ACC112 (cell line): Measurements from ENCODE around the gene ANKRD16.

Experiments
- H2AFZ ChIP-seq: fragments of 200-600 bp; sonication (generic); one replicate; pipeline ENCODE4 v1.6.0; 2017; ENCODE audit warnings: antibody characterized with exemption, low read length; ENCODE audit not compliant: unreplicated experiment
- H3K27ac ChIP-seq: fragments of 200-600 bp; sonication (generic); 2 replicates; pipeline ENCODE4 v1.5.1; 2014; ENCODE audit warnings: low read depth, mild to moderate bottlenecking, antibody characterized with exemption, low read length, moderate library complexity
- H3K27me3 ChIP-seq: fragments of 200-600 bp; sonication (generic); 2 replicates; pipeline ENCODE4 v1.6.1; 2014; ENCODE audit warnings: mild to moderate bottlenecking, antibody characterized with exemption, low read length, moderate library complexity, mixed read lengths; ENCODE audit not compliant: insufficient read depth
- H3K36me3 ChIP-seq: fragments of 200-600 bp; sonication (generic); 2 replicates; pipeline ENCODE4 v1.6.1; 2016; ENCODE audit warnings: mild to moderate bottlenecking, antibody characterized with exemption, low read length, moderate library complexity, mixed read lengths; ENCODE audit not compliant: insufficient read depth
- H3K4me1 ChIP-seq: fragments of 200-600 bp; sonication (generic); one replicate; pipeline ENCODE4 v1.6.1; 2016; ENCODE audit warnings: low read length, mixed read lengths; ENCODE audit not compliant: insufficient read depth, unreplicated experiment, control insufficient read depth
- H3K4me3 ChIP-seq: fragments of 200-600 bp; sonication (generic); 2 replicates; pipeline ENCODE4 v1.5.1; 2014; ENCODE audit warnings: mild to moderate bottlenecking, low read depth, low read length
- H3K79me2 ChIP-seq: fragments of 200-600 bp; sonication (generic); one replicate; pipeline ENCODE4 v1.6.0; 2016; ENCODE audit warnings: low read length; ENCODE audit not compliant: control insufficient read depth, unreplicated experiment, insufficient read depth

The ANKRD16 gene

DNA sequence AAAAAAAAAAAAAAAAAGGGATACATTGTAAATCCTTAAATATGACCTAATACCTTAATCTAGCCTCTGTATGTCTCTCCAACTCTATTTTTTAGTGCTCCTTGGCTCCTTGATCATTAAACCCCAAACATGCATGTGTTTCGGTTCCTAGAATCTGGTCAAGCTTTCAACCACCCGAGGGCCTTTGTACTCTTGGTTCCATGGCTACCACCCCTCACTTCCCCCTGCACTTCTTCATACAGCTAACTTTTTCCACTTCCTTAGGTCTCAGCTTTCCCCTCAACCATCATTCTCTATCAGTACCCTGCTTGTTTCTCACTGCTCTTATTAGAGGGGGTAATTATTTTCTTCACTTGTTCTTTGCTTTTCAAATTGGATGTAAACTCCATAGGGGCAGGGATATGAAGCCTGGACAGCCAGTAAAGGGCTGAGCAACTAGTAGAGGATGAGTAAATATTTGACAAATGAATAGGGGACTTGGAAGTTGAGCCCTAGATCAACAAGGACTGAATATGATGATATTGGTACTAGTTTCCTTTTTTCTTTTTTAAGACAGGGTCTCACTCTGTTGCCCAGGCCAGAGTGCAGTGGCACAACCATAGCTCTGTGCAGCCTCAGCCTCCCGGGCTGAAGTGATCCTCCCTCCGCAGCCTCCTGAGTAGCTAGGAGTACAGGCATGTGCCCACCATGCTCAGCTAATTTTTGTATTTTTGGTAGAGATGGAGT lies 72.2 kb downstream of the ANKRD16 start:
- no peak overlapping the region for H2AFZ ChIP-seq
- H3K27me3 ChIP-seq, result no peaks in the 10 kb centered on the region
- peaks cover 7% of the 10 kb centered on the region for H3K4me1 ChIP-seq
- H3K27ac ChIP-seq, result no peak overlapping the region
- H3K4me3 ChIP-seq, result no peak overlapping the region
- peaks cover 22% of the 10 kb centered on the region for H3K79me2 ChIP-seq
- no peaks in the 10 kb centered on the region for H3K36me3 ChIP-seq

GRCh38 chr10:5816170-5816569 lies 73.5 kb downstream of the ANKRD16 start:
- Histone ChIP-seq H2AFZ (no peak overlapping the region), H3K4me3 (no peak overlapping the region), H3K27me3 (no peaks in the 10 kb centered on the region), H3K4me1 (peaks cover 7% of the 10 kb centered on the region), H3K36me3 (no peaks in the 10 kb centered on the region), H3K79me2 (peaks cover 35% of the 10 kb centered on the region), H3K27ac (no peak overlapping the region)

- Histone ChIP-seq H3K4me1 (peaks cover 20% of the 10 kb centered on the region), H2AFZ (no peak overlapping the region)
Measured at GRCh38 chr10:5814110-5815107, 75.3 kb downstream of the ANKRD16 start.

GRCh38 chr10:5813341-5814109 lies 76.2 kb downstream of the ANKRD16 start, which contains the start of gene GDI2:
Gene GDI2 (minus strand): TSS chr10:5813434. CDS start chr10:5813258, 176 bp downstream.
- H3K4me3 ChIP-seq, result peak within 1 kb of the TSS; percentile 87
- H3K27ac ChIP-seq, result peak within 1 kb of the TSS; percentile 90
- H2AFZ ChIP-seq, result peak within 1 kb of the TSS; percentile 73
- peaks cover 24% of the 10 kb centered on the region for H3K4me1 ChIP-seq
- no peaks in the 10 kb centered on the region for H3K36me3 ChIP-seq
- H3K27me3 ChIP-seq, result no peaks in the 10 kb centered on the region
- H3K79me2 ChIP-seq, result peaks cover 62% of the 10 kb centered on the region

More at GRCh38 chr10:5814110-5815107, 75.3 kb downstream of the ANKRD16 start:
- Histone ChIP-seq H3K27ac (peak overlapping the region; percentile 90), H3K36me3 (no peaks in the 10 kb centered on the region), H3K79me2 (peaks cover 53% of the 10 kb centered on the region), H3K4me3 (peak overlapping the region; percentile 87), H3K27me3 (no peaks in the 10 kb centered on the region)

GRCh38 chr10:5813091-5813340 lies 76.7 kb downstream of the ANKRD16 start:
- peaks cover 24% of the 10 kb centered on the region for H3K4me1 ChIP-seq
- H3K27me3 ChIP-seq, result no peaks in the 10 kb centered on the region
- peaks cover 67% of the 10 kb centered on the region for H3K79me2 ChIP-seq
- H2AFZ ChIP-seq, result peak overlapping the region; percentile 73
- H3K27ac ChIP-seq, result peak overlapping the region; percentile 90
- H3K4me3 ChIP-seq, result peak overlapping the region; percentile 87
- H3K36me3 ChIP-seq, result no peaks in the 10 kb centered on the region

GRCh38 chr10:5812283-5813090 lies 77.2 kb downstream of the ANKRD16 start:
- Histone ChIP-seq H3K36me3 (no peaks in the 10 kb centered on the region), H2AFZ (peak overlapping the region; percentile 73), H3K4me1 (peaks cover 26% of the 10 kb centered on the region), H3K4me3 (peak overlapping the region; percentile 87), H3K79me2 (peaks cover 72% of the 10 kb centered on the region), H3K27me3 (no peaks in the 10 kb centered on the region), H3K27ac (peak overlapping the region; percentile 90)
